GM08714 (cell line): ENCODE measurements around the gene RALGDS.
A peak's percentile ranks its signal among the peaks of the same experiment; 100 is the strongest.

Source experiments
- H3K4me3 ChIP-seq: fragments of 200-500 bp; sonication (Bioruptor generic); 2 replicates; pipeline ENCODE4 v1.5.1; 2014; ENCODE audit warnings: mild to moderate bottlenecking, low read length, inconsistent platforms
- ZNF274 ChIP-seq: IDR thresholded peaks from 2 replicates; pipeline ENCODE4 v1.6.1; 2012; ENCODE audit warnings: mild to moderate bottlenecking, low read depth, low read length

Gene RALGDS

GRCh38 chr9:133134388-133135145 lies 13.5 kb upstream of the RALGDS start:
- H3K4me3 ChIP-seq: no peak overlapping the region
- TF ChIP-seq ZNF274: no peak

- no peak overlapping the region for H3K4me3 ChIP-seq
- no peak for TF ChIP-seq ZNF274
Measured at GRCh38 chr9:133133681-133134387, 12.8 kb upstream of the RALGDS start.

GRCh38 chr9:133132174-133132573 lies 11.1 kb upstream of the RALGDS start:
- no peak for TF ChIP-seq ZNF274
- no peak overlapping the region for H3K4me3 ChIP-seq

GRCh38 chr9:133131506-133131905 lies 10.5 kb upstream of the RALGDS start:
- no peak for TF ChIP-seq ZNF274
- no peak overlapping the region for H3K4me3 ChIP-seq

- peak overlapping the region; percentile 46; the same call in 1 of the 2 replicates for H3K4me3 ChIP-seq
- TF ChIP-seq ZNF274: no peak
Measured at GRCh38 chr9:133130685-133131244, 9.7 kb upstream of the RALGDS start.

GRCh38 chr9:133129001-133129795 lies 8.2 kb upstream of the RALGDS start:
- no peak overlapping the region for H3K4me3 ChIP-seq
- no peak for TF ChIP-seq ZNF274

GRCh38 chr9:133128152-133128551 lies 7.1 kb upstream of the RALGDS start:
- no peak overlapping the region for H3K4me3 ChIP-seq
- no peak for TF ChIP-seq ZNF274

GRCh38 chr9:133127340-133127981 lies 6.4 kb upstream of the RALGDS start:
- H3K4me3 ChIP-seq: no peak overlapping the region
- TF ChIP-seq ZNF274: no peak

GRCh38 chr9:133126697-133127339 lies 5.8 kb upstream of the RALGDS start:
- no peak for TF ChIP-seq ZNF274
- peak overlapping the region; percentile 3; the same call in 1 of the 2 replicates for H3K4me3 ChIP-seq

GRCh38 chr9:133125941-133126696 lies 5.1 kb upstream of the RALGDS start:
- H3K4me3 ChIP-seq: peak overlapping the region; percentile 3; the same call in 1 of the 2 replicates
- no peak for TF ChIP-seq ZNF274

- TF ChIP-seq ZNF274: no peak
Measured at GRCh38 chr9:133124907-133125275, 3.9 kb upstream of the RALGDS start.

GRCh38 chr9:133124123-133124906 lies 3.3 kb upstream of the RALGDS start:
- H3K4me3 ChIP-seq: no peak overlapping the region

More at GRCh38 chr9:133124907-133125275, 3.9 kb upstream of the RALGDS start:
- H3K4me3 ChIP-seq: no peak overlapping the region

More at GRCh38 chr9:133124123-133124906, 3.3 kb upstream of the RALGDS start:
- no peak for TF ChIP-seq ZNF274
